ENCODE data around the gene FSIP1.

GRCh38 chr15:39830166-39830565 is 47.5 kb upstream of the FSIP1 start:
- no peak for TF ChIP-seq POLR2AphosphoS5 (IDR thresholded peaks at IDR 0.05; ENCODE audit: low read depth, low read length)
- TF ChIP-seq POLR2A (IDR thresholded peaks at IDR 0.05; ENCODE audit: low read depth, low read length): no peak
- no peak for TF ChIP-seq TAF1 (IDR thresholded peaks at IDR 0.05; ENCODE audit: low read depth, low read length)
- TF ChIP-seq POU2F2 (IDR thresholded peaks at IDR 0.05; ENCODE audit: low read depth, low read length): no peak
